LNCAP (cell line): Measurements from ENCODE around the gene GLIS1.

Source experiments
- TF ChIP-seq, protein P1 (sequence below): fragments of 450-650 bp; IDR thresholded peaks from 2 replicates; pipeline ENCODE4 v1.5.1; 2017; ENCODE audit warnings: mild to moderate bottlenecking

Gene GLIS1

DNA sequence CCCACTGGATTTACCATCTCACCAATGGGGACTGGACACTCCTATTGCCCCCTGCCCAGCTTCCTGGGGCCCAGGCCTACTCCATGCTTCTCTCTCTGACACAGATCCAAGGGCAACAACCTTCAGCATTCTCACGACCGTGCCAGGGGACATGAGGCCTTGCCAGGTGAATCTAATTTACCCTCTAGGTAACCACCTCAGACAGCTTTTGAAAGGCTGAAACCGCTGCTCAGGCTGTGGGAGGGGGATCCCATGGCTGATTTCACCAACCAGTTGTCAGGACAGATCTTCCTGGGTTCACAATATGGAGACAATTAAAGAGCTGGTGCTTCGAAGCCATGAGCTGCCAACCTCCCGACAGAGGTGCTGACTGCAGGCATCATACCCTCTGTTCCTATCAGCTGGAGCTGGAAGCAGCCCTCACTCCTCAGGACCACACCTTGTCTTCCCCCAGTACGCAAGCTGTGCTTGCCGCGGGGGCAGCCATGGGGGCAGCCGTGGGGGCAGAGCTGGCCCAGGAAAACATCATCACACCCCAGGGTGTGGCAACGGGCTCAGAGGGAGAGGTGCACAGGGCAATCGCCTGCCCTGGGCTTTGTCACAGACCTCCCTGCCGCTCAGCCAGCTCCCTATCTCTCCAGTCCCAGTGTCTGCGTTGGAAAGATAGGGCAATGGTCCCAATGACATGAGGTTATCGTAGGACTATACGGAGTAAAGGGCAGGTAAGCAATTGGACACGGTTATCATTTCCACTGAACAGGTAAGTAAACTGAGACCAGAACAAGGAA is 159.5 kb downstream of the GLIS1 start:
- TF ChIP-seq, protein P1, sequence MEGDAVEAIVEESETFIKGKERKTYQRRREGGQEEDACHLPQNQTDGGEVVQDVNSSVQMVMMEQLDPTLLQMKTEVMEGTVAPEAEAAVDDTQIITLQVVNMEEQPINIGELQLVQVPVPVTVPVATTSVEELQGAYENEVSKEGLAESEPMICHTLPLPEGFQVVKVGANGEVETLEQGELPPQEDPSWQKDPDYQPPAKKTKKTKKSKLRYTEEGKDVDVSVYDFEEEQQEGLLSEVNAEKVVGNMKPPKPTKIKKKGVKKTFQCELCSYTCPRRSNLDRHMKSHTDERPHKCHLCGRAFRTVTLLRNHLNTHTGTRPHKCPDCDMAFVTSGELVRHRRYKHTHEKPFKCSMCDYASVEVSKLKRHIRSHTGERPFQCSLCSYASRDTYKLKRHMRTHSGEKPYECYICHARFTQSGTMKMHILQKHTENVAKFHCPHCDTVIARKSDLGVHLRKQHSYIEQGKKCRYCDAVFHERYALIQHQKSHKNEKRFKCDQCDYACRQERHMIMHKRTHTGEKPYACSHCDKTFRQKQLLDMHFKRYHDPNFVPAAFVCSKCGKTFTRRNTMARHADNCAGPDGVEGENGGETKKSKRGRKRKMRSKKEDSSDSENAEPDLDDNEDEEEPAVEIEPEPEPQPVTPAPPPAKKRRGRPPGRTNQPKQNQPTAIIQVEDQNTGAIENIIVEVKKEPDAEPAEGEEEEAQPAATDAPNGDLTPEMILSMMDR: no peak

DNA sequence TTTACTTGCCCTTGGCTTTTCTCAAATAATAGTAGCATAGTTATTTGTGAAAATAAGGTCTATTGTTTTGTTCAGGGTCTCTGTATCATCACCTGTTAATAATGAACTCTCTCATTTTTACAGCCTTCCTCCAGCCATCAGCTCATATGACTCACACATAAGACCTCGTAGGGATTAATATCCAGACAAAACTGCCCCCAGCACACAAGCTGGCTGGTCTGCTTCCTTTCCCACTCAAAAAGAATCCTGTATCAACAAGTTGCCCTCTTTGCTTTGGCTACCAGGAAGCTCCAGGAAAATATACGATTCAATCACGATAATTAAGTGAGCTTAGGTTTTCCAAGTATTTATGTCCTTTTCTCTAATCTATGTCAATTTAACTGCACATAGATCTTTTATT is 160.6 kb downstream of the GLIS1 start:
- TF ChIP-seq, protein P1: no peak

DNA sequence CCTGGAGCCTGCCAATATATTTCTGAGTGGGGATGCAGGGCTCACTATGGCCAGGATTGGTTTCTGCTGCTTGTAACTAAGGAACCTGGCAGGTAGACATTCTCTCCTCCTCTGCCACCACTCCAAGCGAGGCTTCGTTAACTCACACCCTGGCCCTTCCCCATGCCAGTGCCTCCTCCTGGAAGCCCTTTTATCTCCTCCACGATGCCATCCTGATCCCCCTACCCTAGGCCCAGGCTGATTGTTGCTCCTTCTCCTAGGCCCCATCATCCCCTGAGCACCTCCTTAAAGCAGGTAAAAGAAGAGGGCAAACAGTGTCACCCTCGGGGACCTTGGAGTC is 161.2 kb downstream of the GLIS1 start:
- TF ChIP-seq, protein P1: no peak

DNA sequence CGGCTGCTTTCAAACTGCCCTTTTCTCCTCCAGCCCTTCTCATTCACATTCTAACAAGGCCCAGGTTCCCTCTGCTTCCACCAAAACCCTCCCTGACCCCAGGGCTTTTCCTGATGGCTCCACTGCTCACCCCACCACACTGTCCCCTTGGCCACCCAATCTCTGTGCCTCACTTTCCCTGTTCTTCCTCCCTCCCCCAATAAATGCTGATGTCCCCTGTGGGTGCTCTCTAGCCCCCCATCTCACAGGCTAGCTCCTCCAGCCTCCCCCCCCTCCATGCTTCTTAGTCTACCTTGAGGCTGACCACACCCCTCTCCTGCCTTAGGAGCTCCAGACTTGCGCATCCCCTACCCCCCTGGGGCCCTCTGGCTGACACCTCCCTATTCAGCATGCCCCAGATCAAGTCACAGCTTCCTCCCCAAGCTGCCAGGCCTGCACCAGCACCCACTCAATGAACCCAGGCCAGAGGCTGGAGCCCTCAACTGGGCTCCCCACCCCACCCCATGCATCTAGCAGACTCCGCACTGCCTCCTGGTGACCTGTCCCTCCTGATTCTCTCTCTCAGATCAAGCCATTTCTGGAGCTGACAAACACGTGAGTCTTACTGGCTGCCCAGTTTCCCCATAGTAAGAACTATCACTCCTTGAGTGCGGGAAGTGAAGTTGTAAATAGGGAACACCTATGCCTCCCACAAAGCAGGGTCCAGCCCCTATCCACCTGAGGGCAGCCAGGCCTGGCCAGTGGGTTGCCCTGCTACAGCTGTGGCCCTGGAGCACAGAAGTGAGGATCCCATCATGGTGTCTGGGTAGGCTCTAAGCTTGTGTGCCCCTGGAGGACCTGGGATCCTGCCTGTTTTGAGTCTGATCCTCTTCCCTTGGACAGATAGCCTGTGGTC is 161.9 kb downstream of the GLIS1 start:
- TF ChIP-seq, protein P1: no peak

DNA sequence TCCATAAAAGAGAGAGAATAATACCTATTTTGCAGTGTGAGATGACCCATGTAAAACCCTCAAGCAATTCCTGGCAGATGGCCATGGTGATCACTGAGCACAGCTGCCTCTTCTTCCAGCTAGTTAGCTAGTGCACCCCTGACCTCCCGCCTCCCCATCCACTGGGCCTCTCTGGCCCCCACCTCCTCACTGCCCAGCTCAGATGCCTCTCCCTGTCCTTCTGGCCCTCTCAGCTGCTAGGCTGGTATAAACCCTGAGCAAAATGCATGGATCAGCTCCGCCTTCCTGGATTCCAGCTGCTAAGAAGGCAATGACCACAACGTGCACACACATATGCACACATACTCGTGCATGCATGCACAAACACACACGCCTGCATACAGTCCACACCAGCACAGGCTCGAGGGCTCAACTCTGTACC is 162.6 kb downstream of the GLIS1 start:
- TF ChIP-seq, protein P1: no peak

DNA sequence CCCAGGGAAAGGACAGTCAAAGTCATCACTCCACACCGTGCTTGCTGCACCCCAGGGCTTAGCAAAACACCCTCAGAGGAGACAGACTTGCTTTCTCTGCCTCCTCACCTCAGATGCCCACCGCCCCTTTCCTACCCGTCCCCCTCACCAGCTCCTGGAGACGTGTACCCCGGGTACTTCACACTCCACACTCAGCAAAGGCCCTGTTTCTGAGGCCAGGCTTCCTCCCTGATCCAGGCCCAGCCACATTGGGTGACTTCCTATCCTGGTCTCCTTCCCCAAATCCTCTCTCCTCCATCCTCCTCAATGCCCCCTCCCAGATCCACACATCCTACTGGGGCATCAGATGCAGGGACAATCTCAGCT is 163.0 kb downstream of the GLIS1 start:
- TF ChIP-seq, protein P1: no peak

DNA sequence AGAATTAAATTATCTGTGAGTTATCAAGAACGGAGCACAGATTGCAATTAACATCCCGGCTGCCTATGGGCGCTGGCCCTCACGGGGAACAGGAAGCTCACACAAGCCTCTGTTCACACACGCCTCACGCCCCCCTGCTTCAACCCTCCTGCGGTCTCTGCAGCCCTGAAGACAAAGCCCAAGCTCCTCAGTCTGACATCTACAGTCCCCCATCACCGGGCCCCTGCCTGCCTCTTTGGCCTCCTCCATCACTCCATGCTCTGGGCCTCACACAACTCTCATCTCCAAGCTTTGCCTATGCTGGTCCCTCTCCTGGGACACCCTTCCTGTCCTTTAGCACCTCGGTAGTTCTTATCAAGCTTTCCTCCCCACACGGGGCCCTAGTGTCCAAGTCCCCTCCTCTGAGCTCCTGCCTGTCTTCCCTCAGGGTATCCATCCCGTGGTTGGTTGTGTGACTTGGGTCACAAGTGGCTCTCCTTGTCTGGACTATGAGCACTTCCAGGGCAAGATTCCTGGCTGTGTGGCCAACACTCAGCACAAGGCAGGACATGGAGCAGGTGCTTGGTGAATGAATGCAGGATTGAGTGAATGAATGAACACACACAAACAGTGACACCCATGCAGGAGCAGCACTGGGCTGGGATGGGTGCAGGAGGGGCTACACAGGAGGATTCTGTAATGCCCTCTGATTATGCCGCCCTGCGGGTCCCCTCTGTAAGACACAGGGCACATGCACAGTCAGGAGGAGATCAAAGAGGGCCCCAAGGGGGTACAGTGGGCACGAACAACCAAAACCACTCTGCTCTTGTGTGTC is 163.6 kb downstream of the GLIS1 start:
- TF ChIP-seq, protein P1: no peak
